Stimulated activated CD8-positive, alpha-beta memory T cell treated with anti-CD3 and anti-CD28 coated beads, Interleukin-12 subunit alpha, Interleukin-12 subunit beta, amount 100 ng/mL, for 1 hour (primary cell): ENCODE data around the gene SELENOK.

Experiments
- DNase-seq: peaks from one replicate; pipeline ENCODE4 v3.0.0-alpha.2; 2020; ENCODE audit warnings: low read depth

Gene SELENOK

DNA sequence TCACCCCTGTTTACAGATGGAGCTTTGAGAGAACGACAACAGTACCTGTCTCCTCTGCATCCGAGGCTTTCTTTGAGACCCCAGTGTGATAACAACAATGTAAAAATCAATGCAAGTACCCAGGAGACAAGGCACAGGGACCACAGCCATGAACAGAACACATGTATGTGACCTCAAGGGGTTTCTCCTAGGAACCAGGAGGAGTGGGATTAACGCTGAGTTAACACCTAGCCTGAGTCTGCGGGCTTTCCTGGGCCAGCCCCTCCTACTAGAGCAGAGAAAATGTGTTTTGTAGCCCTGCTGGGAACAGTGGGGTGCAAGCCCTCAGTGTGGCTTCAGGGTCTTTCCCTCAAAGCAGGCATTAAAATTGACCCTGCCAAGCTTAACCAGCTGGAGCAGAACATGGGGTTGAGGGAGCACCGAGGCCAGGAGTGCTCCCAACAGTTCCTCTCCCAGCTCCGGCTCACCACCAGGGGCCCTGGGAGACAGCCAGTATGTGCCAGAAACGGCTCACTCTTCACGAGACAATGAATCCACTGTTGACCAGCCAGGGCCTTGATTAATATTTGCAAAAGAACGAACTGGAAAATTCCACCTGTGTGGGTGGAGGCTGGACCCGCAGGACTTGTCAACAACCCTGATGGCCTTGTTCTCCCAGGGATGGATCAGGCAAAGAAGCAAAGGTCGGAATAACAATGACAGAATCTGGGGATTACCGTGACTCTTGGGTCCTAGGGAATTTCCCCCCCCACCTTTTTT is 49.0 kb downstream of the SELENOK start:
- no peak for DNase-seq

DNA sequence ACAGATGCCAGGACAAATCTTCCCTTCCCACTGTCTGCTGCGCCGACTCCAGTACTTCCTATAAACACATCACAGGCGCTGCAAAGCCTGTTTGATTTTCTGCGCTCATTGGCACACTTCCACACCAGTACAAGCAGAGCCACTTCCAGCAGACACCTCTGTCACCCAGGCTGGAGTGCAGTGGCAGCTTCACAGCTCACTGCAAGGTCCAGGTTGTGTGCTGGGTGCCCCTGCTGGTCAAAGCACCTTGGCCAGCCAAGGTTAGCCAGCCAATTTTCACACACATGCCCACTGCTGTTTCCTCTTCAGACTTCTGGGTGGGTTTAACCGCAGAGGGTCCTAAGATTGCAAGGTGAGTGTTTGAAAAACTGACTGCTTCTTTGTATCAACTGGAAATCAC is 50.4 kb downstream of the SELENOK start:
- no peak for DNase-seq

GRCh38 chr3:53837331-53837730 is 54.3 kb downstream of the SELENOK start:
- no peak for DNase-seq

- no peak for DNase-seq
Observed at GRCh38 chr3:53836084-53836872, 55.4 kb downstream of the SELENOK start.

- DNase-seq, result no peak
Observed at GRCh38 chr3:53835257-53835656, 56.4 kb downstream of the SELENOK start.

DNA sequence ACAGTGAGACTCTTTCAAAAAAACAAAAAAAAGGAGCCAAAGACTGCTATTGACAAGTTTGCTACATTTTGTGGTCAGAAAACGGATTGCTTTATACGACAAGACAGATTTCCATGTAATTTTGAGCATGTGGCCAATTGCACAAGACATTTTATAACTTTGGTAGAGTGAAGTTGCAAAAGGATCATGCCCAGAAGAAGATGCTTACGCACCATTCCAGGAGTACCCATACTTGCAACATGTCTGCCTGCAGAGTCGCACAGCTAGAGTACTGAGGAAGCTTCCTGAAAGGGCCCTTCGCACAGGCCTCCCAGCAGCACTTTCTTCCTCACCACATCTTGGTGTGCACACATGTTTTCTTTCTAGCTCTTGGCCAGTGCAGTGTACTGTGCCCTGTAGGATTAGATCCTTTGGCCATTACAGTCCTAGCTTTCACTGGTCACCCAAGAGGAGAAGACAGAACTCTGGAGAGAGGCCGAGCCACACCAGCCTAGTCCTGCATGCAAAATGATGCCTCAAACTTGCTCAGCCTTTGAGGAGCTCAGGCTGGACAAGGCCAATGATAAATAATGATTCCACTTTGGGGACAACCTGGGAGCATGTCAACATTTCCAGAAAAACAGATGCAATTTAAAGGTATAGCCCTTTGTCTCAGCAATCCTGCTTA is 57.1 kb downstream of the SELENOK start:
- DNase-seq, result no peak
